CD8-positive, alpha-beta memory T cell (primary cell): ENCODE results near the gene IDH1. TPM values are rescaled to one million over a fixed set of nuclear protein-coding genes. Genes with fewer than 3 reads are reported as not detected.

Experiments
- CTCF ChIA-PET: fragments of 350-600 bp; sonication (Branson Sonifier 250); formaldehyde crosslinking; loops from one replicate; lab custom pipeline; 2021; ENCODE audit warnings: antibody characterized with exemption; lab: Charles Lee
- POLR2A ChIA-PET: fragments of 350-600 bp; sonication (Branson Sonifier 250); formaldehyde crosslinking; loops from one replicate; lab custom pipeline; 2021; ENCODE audit warnings: antibody characterized with exemption; lab: Charles Lee
- DNase-seq, 5 donors: peaks; one replicate each; pipeline versions ENCODE4 v3.0.0 to v3.0.0-alpha.2; 2020 to 2022; ENCODE audit warnings: mixed read lengths in 1 of 5
- H3K27ac ChIP-seq: one replicate; pipeline ENCODE4 v1.7.0; 2013; ENCODE audit warnings: low read depth, mild to moderate bottlenecking, low read length, moderate library complexity
- H3K27me3 ChIP-seq: 2 replicates; pipeline ENCODE4 v1.7.0; 2013; ENCODE audit warnings: low read length, mild to moderate bottlenecking; ENCODE audit not compliant: insufficient read depth, poor library complexity, severe bottlenecking
- H3K36me3 ChIP-seq: 2 replicates; pipeline ENCODE4 v1.7.0; 2013; ENCODE audit warnings: mild to moderate bottlenecking, low read length, moderate library complexity; ENCODE audit not compliant: insufficient read depth
- H3K4me1 ChIP-seq: 2 replicates; pipeline ENCODE4 v1.7.0; 2013; ENCODE audit warnings: mild to moderate bottlenecking, low read length, moderate library complexity; ENCODE audit not compliant: insufficient read depth
- H3K4me3 ChIP-seq: 2 replicates; pipeline ENCODE4 v1.7.0; 2013; ENCODE audit warnings: mild to moderate bottlenecking, low read length
- H3K9me3 ChIP-seq: 2 replicates; pipeline ENCODE4 v1.7.0; 2013; ENCODE audit warnings: mild to moderate bottlenecking, low read length
- H3K27ac Mint-ChIP-seq, 8 donors: one replicate each; pipeline ENCODE4 v1.8.0; 2020 to 2021; ENCODE audit warnings: mixed read lengths in 8 of 8, mild to moderate bottlenecking in 6 of 8, inconsistent platforms in 3 of 8, moderate library complexity in 3 of 8
- H3K27me3 Mint-ChIP-seq, 2 donors: one replicate each; pipeline ENCODE4 v1.8.0; 2020 to 2021; ENCODE audit warnings: mixed read lengths in 2 of 2, mild to moderate bottlenecking in 1 of 2, moderate library complexity in 1 of 2
- H3K36me3 Mint-ChIP-seq, 3 donors: one replicate each; pipeline ENCODE4 v1.8.0; 2020 to 2021; ENCODE audit warnings: mixed read lengths in 3 of 3, inconsistent platforms in 1 of 3, mild to moderate bottlenecking in 1 of 3
- H3K4me1 Mint-ChIP-seq, 3 donors: one replicate each; pipeline ENCODE4 v1.8.0; 2020 to 2021; ENCODE audit warnings: mixed read lengths in 3 of 3, inconsistent platforms in 1 of 3, mild to moderate bottlenecking in 1 of 3
- H3K4me3 Mint-ChIP-seq, 7 donors: one replicate each; pipeline ENCODE4 v1.8.0; 2020 to 2021; ENCODE audit warnings: mixed read lengths in 7 of 7, mild to moderate bottlenecking in 6 of 7, moderate library complexity in 4 of 7, inconsistent platforms in 2 of 7
- H3K9me3 Mint-ChIP-seq, 5 donors: one replicate each; pipeline ENCODE4 v1.8.0; 2020 to 2022; ENCODE audit warnings: mixed read lengths in 5 of 5, mild to moderate bottlenecking in 3 of 5, moderate library complexity in 2 of 5, inconsistent platforms in 1 of 5
- polyA plus RNA-seq: library from polyadenylated mRNA; unstranded; fragments of 300-500 nt; fragmentation: Illumina TruSeq; gene quantifications from one replicate; pipeline ENCODE4 v1.2.3, GENCODE V29; 2021
- total RNA-seq, 2 experiments: library from RNA; stranded (reverse); gene quantifications; one replicate each; pipeline ENCODE4 v1.2.3, GENCODE V29; 2021

Gene IDH1
- total and polyA plus RNA-seq, 3 experiments from 2014 or later: 5.8 to 21.5 (median 18.9) TPM

GRCh38 chr2:208250388-208250787 lies 4.5 kb downstream of the IDH1 start:
- peaks cover 14 to 30% (median 18%) of the 10 kb centered on the region in 3 donors for H3K4me1 Mint-ChIP-seq
- Histone ChIP-seq H3K27ac (no peak overlapping the region), H3K4me1 (peaks cover 7% of the 10 kb centered on the region), H3K4me3 (no peak overlapping the region), H3K27me3 (no peaks in the 10 kb centered on the region), H3K9me3 (no peaks in the 10 kb centered on the region), H3K36me3 (peaks cover 19% of the 10 kb centered on the region)
- peaks cover 0 to 81% (median 20%) of the 10 kb centered on the region in 3 donors for H3K36me3 Mint-ChIP-seq
- no peak overlapping the region for H3K4me3 Mint-ChIP-seq
- DNase-seq: no peak
- H3K9me3 Mint-ChIP-seq: no peaks in the 10 kb centered on the region
- ChIA-PET POLR2A (no interaction called here), CTCF (interaction anchor here (6.6 kb wide), 1 partner anchor 18 kb away, joined by 89 read pairs; the partner anchor contains the start of gene PIKFYVE)
- no peaks in the 10 kb centered on the region for H3K27me3 Mint-ChIP-seq
- H3K27ac Mint-ChIP-seq: no peak overlapping the region

GRCh38 chr2:208249296-208249695 lies 5.6 kb downstream of the IDH1 start:
- Histone ChIP-seq H3K27me3 (no peaks in the 10 kb centered on the region), H3K36me3 (peaks cover 19% of the 10 kb centered on the region), H3K4me3 (no peak overlapping the region), H3K4me1 (peaks cover 7% of the 10 kb centered on the region), H3K27ac (no peak overlapping the region), H3K9me3 (no peaks in the 10 kb centered on the region)
- CTCF ChIA-PET: interaction anchor here (0.8 kb wide), 1 partner anchor 20 kb away, joined by 3 read pairs; no protein-coding TSS in a partner anchor
- H3K4me1 Mint-ChIP-seq: peaks cover 14 to 23% (median 14%) of the 10 kb centered on the region in 3 donors
- peaks cover 0 to 80% (median 20%) of the 10 kb centered on the region in 3 donors for H3K36me3 Mint-ChIP-seq
- POLR2A ChIA-PET: no interaction called here
- no peak overlapping the region for H3K4me3 Mint-ChIP-seq
- H3K27ac Mint-ChIP-seq: peak overlapping the region in 1 of 8 donors; percentile 10
- no peaks in the 10 kb centered on the region for H3K9me3 Mint-ChIP-seq
- no peaks in the 10 kb centered on the region for H3K27me3 Mint-ChIP-seq
- no peak for DNase-seq

GRCh38 chr2:208248601-208249000 lies 6.3 kb downstream of the IDH1 start:
- Mint-ChIP-seq H3K36me3 (peaks cover 0 to 87% (median 21%) of the 10 kb centered on the region in 3 donors), H3K4me3 (no peak overlapping the region), H3K9me3 (no peaks in the 10 kb centered on the region), H3K4me1 (peaks cover 10 to 18% (median 10%) of the 10 kb centered on the region in 3 donors), H3K27ac (no peak overlapping the region), H3K27me3 (no peaks in the 10 kb centered on the region)
- POLR2A ChIA-PET: no interaction called here
- peaks cover 19% of the 10 kb centered on the region for H3K36me3 ChIP-seq
- CTCF ChIA-PET: no interaction called here
- no peak overlapping the region for H3K27ac ChIP-seq
- peaks cover 3% of the 10 kb centered on the region for H3K4me1 ChIP-seq
- H3K9me3 ChIP-seq: no peaks in the 10 kb centered on the region
- no peak overlapping the region for H3K4me3 ChIP-seq
- no peak for DNase-seq
- H3K27me3 ChIP-seq: no peaks in the 10 kb centered on the region

- Histone ChIP-seq H3K36me3 (peaks cover 23% of the 10 kb centered on the region), H3K9me3 (no peaks in the 10 kb centered on the region), H3K4me3 (no peak overlapping the region), H3K4me1 (no peaks in the 10 kb centered on the region), H3K27ac (no peak overlapping the region), H3K27me3 (no peaks in the 10 kb centered on the region)
- Mint-ChIP-seq H3K27ac (peak overlapping the region in 1 of 8 donors; percentile 27), H3K36me3 (peaks cover 0 to 88% (median 26%) of the 10 kb centered on the region in 3 donors), H3K27me3 (no peaks in the 10 kb centered on the region), H3K9me3 (no peaks in the 10 kb centered on the region), H3K4me1 (peaks cover 0 to 4% (median 0%) of the 10 kb centered on the region in 3 donors), H3K4me3 (no peak overlapping the region)
- ChIA-PET POLR2A (no interaction called here), CTCF (interaction anchor here (1.2 kb wide), 1 partner anchor 8 kb away, joined by 3 read pairs; no protein-coding TSS in a partner anchor)
- DNase-seq: no peak
Measured at GRCh38 chr2:208245746-208246145, 9.1 kb downstream of the IDH1 start.

DNA sequence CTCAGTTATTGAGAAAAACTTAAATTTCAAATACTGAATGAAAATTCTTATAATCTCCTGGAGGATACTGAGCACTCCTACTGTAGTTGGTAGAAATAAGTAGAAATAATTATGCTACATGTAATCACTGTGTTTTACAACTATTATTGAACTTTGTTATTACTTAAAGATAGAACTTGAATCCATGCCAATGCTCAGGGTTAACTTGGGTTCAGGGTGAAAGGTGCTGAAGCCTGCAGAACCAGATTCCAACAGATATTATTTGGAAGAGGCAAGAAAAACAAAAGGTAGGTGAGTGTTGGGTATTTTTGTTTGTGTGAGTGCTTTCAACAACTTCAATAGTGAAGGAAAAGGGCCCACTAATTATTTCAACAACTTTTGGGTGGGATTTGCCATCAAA lies 10.4 kb downstream of the IDH1 start:
- peaks cover 4 to 84% (median 30%) of the 10 kb centered on the region in 3 donors for H3K36me3 Mint-ChIP-seq
- DNase-seq: no peak
- H3K4me3 ChIP-seq: no peak overlapping the region
- H3K4me1 Mint-ChIP-seq: no peaks in the 10 kb centered on the region
- no peak overlapping the region for H3K27ac ChIP-seq
- no peaks in the 10 kb centered on the region for H3K9me3 Mint-ChIP-seq
- H3K27ac Mint-ChIP-seq: no peak overlapping the region
- H3K27me3 ChIP-seq: no peaks in the 10 kb centered on the region
- peaks cover 23% of the 10 kb centered on the region for H3K36me3 ChIP-seq
- CTCF ChIA-PET: interaction anchor here (1.2 kb wide), 1 partner anchor 9 kb away, joined by 3 read pairs; no protein-coding TSS in a partner anchor
- H3K4me3 Mint-ChIP-seq: no peak overlapping the region
- H3K9me3 ChIP-seq: no peaks in the 10 kb centered on the region
- H3K27me3 Mint-ChIP-seq: no peaks in the 10 kb centered on the region
- no peaks in the 10 kb centered on the region for H3K4me1 ChIP-seq
- POLR2A ChIA-PET: no interaction called here

DNA sequence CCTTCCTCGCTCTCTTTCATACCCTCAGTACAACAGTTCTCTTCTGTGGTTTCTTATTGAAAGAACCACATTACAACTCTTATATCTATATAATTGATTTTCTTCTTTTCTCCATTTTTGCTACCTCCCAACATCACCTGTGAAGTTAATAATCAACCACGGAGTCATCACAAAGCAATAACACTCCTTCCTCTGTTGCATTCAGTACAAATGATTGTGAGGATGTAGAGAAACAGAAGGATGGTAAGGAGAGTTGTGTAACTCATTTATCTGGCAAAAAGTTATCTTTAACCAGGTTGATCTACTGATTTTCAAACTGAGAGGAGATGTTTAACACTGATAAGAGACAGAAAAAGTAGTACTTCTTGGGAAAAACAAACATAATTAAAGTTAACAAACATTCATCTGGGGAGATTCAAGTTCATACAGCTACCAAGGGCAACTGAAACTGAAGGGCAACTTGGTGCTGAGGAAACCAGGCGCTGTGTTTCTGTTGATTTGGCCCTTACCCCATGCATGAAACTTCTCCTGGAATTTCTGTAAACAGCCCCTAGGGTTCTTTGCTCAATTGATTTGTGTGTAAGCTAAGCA lies 14.2 kb downstream of the IDH1 start:
- Mint-ChIP-seq H3K4me1 (no peaks in the 10 kb centered on the region), H3K27me3 (no peaks in the 10 kb centered on the region), H3K27ac (peak overlapping the region in 2 of 8 donors; percentile 27 to 33), H3K9me3 (peaks cover 0 to 4% (median 0%) of the 10 kb centered on the region in 5 donors), H3K36me3 (peaks cover 22 to 84% (median 37%) of the 10 kb centered on the region in 3 donors), H3K4me3 (no peak overlapping the region)
- H3K27ac ChIP-seq: no peak overlapping the region
- ChIA-PET POLR2A (no interaction called here), CTCF (interaction anchor here (1.0 kb wide), 1 partner anchor 13 kb away, joined by 3 read pairs; no protein-coding TSS in a partner anchor)
- H3K4me3 ChIP-seq: no peak overlapping the region
- no peaks in the 10 kb centered on the region for H3K9me3 ChIP-seq
- no peaks in the 10 kb centered on the region for H3K4me1 ChIP-seq
- H3K27me3 ChIP-seq: no peaks in the 10 kb centered on the region
- H3K36me3 ChIP-seq: peaks cover 17% of the 10 kb centered on the region
- DNase-seq: no peak

- H3K4me1 Mint-ChIP-seq: no peaks in the 10 kb centered on the region
- no peak overlapping the region for H3K4me3 Mint-ChIP-seq
- Histone ChIP-seq H3K27me3 (no peaks in the 10 kb centered on the region), H3K4me3 (no peak overlapping the region), H3K4me1 (no peaks in the 10 kb centered on the region), H3K36me3 (peaks cover 16% of the 10 kb centered on the region), H3K9me3 (no peaks in the 10 kb centered on the region), H3K27ac (no peak overlapping the region)
- no peak for DNase-seq
- H3K9me3 Mint-ChIP-seq: peaks cover 0 to 5% (median 0%) of the 10 kb centered on the region in 5 donors
- H3K27me3 Mint-ChIP-seq: no peaks in the 10 kb centered on the region
- ChIA-PET CTCF (no interaction called here), POLR2A (no interaction called here)
- H3K27ac Mint-ChIP-seq: peak overlapping the region in 1 of 8 donors; percentile 17
- peaks cover 28 to 84% (median 38%) of the 10 kb centered on the region in 3 donors for H3K36me3 Mint-ChIP-seq
Measured at GRCh38 chr2:208239770-208240493, 14.9 kb downstream of the IDH1 start.

DNA sequence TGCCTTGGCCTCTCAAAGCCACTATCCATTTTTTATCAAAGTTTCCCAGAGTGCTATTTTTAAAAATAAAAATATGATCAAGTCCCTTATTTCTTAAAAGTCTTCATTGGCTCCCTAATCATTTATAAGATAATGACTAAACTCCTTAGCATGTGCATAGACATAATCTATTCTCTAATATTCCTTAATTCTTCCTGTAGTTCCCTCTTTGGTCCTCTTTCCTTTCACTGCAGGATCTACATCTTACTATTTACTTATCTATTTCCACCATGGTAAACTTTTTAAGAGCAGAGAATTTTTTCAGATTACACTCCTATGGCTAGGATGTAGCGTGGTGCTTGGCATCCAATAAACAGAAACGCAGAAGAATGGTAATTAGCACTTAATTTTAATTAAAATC lies 19.0 kb downstream of the IDH1 start:
- POLR2A ChIA-PET: no interaction called here
- Histone ChIP-seq H3K4me3 (no peak overlapping the region), H3K9me3 (no peaks in the 10 kb centered on the region), H3K36me3 (peaks cover 12% of the 10 kb centered on the region), H3K27me3 (no peaks in the 10 kb centered on the region), H3K27ac (no peak overlapping the region), H3K4me1 (no peaks in the 10 kb centered on the region)
- Mint-ChIP-seq H3K4me3 (no peak overlapping the region), H3K27ac (peak overlapping the region in 1 of 8 donors; percentile 12), H3K9me3 (peaks cover 2 to 11% (median 9%) of the 10 kb centered on the region in 5 donors), H3K27me3 (peaks cover 0 to 2% of the 10 kb centered on the region in 2 donors), H3K4me1 (no peaks in the 10 kb centered on the region), H3K36me3 (peaks cover 25 to 52% (median 37%) of the 10 kb centered on the region in 3 donors)
- DNase-seq: no peak
- CTCF ChIA-PET: no interaction called here
